Testis (tissue), 5 donors: Measurements from ENCODE around the gene MTHFR. TPM values are rescaled to one million over a fixed set of nuclear protein-coding genes. Genes with fewer than 3 reads are reported as not detected.
A peak's percentile ranks its signal among the peaks of the same experiment; 100 is the strongest.

Experiments used
- DNase-seq: peaks from one replicate; pipeline ENCODE4 v3.0.0-alpha.2; 2019
- H3K27ac ChIP-seq, 2 donors: fragments of 200-600 bp; sonication (generic); one replicate each; pipeline ENCODE4 v1.5.1; 2019
- H3K27me3 ChIP-seq: fragments of 200-600 bp; sonication (generic); one replicate; pipeline ENCODE4 v1.5.1; 2019
- H3K36me3 ChIP-seq: fragments of 200-600 bp; sonication (generic); one replicate; pipeline ENCODE4 v1.5.1; 2017; ENCODE audit warnings: low read depth; ENCODE audit errors: missing control alignments
- H3K4me1 ChIP-seq: fragments of 200-600 bp; sonication (generic); one replicate; pipeline ENCODE4 v1.5.1; 2019
- H3K4me3 ChIP-seq, 2 donors: fragments of 200-600 bp; sonication (generic); one replicate each; pipeline ENCODE4 v1.5.1; 2017 to 2019
- H3K9me3 ChIP-seq: fragments of 200-600 bp; sonication (generic); one replicate; pipeline ENCODE4 v1.5.1; 2017
- POLR2A ChIP-seq: fragments of 450-650 bp; IDR thresholded peaks from one replicate; pipeline ENCODE4 v1.6.1; 2017; ENCODE audit warnings: antibody characterized with exemption, mild to moderate bottlenecking, moderate library complexity
- WGBS, 2 donors: methylation state at CpG; one replicate each; pipeline ENCODE4 v1.1.5; 2018; 5-methylcytosine and 5-hydroxymethylcytosine counted together
- intact Hi-C: fragments of 100-400 bp; cut with DNase I; formaldehyde crosslinking; loops from one replicate; pipeline ENCODE4 v1.15.1; 2023; ENCODE audit warnings: low total_unique reads
- long read RNA-seq, 2 donors: transcript quantifications; one replicate each; lab custom pipeline, GENCODE V29; 2026
- polyA plus RNA-seq: library from polyadenylated mRNA; stranded (reverse); fragments of 350-450 nt; fragmentation: Illumina TruSeq; extraction: RNeasy Lipid Tissue Mini Kit (QIAGEN cat#74804); gene quantifications from one replicate; pipeline ENCODE4 v1.2.3, GENCODE V29; 2014; ENCODE audit warnings: low read depth, low replicate concordance; ENCODE audit not compliant: insufficient read depth
- total RNA-seq, 2 donors: library from RNA; depleted of rRNA; stranded (reverse); fragments of >200 nt; gene quantifications; one replicate each; pipeline ENCODE4 v1.2.3, GENCODE V29; 2016
- TF ChIP-seq, protein P1 (sequence below), 3 experiments: fragments of 450-650 bp in 2 of 3; fragments of 200-600 bp in 1 of 3; sonication (generic) in 1 of 3; IDR thresholded peaks; one replicate each; pipeline ENCODE4 v1.5.1; 2016 to 2019; ENCODE audit warnings: antibody characterized with exemption in 3 of 3, mild to moderate bottlenecking in 2 of 3, moderate library complexity in 1 of 3

MTHFR gene
- total RNA-seq, result 10 to 100 TPM; 68.3 to 78.3 TPM
- polyA plus RNA-seq, result 30.4 TPM
- long read RNA-seq, donor 1, partial matches to known transcripts, result 0 of 2 reads
- long read RNA-seq, donor 1, other reads (novel, unspliced or antisense), result 0 of 2 reads
- long read RNA-seq, donor 2, full-length matches to known transcripts, result 1 of 14 reads
- long read RNA-seq, donor 2, partial matches to known transcripts, result 13 of 14 reads
- long read RNA-seq, donor 2, other reads (novel, unspliced or antisense), result 0 of 14 reads

GRCh38 chr1:11805422-11806306 is at the start of gene MTHFR, which contains the start of gene CLCN6:
TSS of gene MTHFR (minus strand) at chr1:11805964. CDS start at chr1:11803116, 2,848 bp downstream.
TSS of gene CLCN6 (plus strand) at chr1:11806191. CDS start at chr1:11806263, 72 bp downstream.
- TF ChIP-seq, protein P1, sequence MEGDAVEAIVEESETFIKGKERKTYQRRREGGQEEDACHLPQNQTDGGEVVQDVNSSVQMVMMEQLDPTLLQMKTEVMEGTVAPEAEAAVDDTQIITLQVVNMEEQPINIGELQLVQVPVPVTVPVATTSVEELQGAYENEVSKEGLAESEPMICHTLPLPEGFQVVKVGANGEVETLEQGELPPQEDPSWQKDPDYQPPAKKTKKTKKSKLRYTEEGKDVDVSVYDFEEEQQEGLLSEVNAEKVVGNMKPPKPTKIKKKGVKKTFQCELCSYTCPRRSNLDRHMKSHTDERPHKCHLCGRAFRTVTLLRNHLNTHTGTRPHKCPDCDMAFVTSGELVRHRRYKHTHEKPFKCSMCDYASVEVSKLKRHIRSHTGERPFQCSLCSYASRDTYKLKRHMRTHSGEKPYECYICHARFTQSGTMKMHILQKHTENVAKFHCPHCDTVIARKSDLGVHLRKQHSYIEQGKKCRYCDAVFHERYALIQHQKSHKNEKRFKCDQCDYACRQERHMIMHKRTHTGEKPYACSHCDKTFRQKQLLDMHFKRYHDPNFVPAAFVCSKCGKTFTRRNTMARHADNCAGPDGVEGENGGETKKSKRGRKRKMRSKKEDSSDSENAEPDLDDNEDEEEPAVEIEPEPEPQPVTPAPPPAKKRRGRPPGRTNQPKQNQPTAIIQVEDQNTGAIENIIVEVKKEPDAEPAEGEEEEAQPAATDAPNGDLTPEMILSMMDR (IDR thresholded peaks at IDR 0.05), result peak in 1 of 3 experiments; percentile 9
- peak; percentile 87 for TF ChIP-seq POLR2A
- DNase-seq, result peak; percentile 100
- peak within 1 kb of the TSS; percentile 95 to 98 for H3K27ac ChIP-seq
- peaks cover 24% of the 10 kb centered on the region for H3K4me1 ChIP-seq
- H3K36me3 ChIP-seq, result no peaks in the 10 kb centered on the region
- peak within 1 kb of the TSS; percentile 67 to 69 for H3K4me3 ChIP-seq
- intact Hi-C loops, result loop anchor here (10.0 kb wide), 1 partner anchor 71 kb away; the partner anchor contains the start of gene AGTRAP
- H3K9me3 ChIP-seq, result no peaks in the 10 kb centered on the region
- no peaks in the 10 kb centered on the region for H3K27me3 ChIP-seq
- WGBS, 2 donors, result 1% methylated on average over 39 to 57 of the region's 72 CpGs

GRCh38 chr1:11855430-11855829 is 49.7 kb upstream of the MTHFR start:
- intact Hi-C loops, result no loop called here
- 82 to 83% methylated on average over 8 of the region's 8 CpGs for whole genome bisulfite sequencing, 2 donors

DNA sequence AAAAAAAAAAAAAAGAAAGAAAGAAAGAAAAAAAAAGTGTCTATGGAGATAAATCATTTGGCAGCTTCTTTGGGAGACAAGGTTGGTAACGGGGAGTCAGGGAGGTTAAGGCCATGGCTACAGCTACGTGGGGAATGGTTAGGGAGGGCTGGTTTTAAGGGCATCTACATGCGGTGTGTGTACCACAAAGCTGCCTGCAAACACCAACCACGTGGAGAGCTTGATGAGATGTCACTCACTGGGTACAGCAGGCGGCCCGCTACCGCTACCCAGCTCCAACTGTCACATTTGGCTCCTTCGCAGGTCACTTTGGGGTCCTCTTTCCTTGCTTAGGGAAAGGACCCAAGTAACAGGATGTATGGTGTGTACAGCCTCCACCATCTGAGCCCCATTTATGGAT is 48.8 kb upstream of the MTHFR start:
- DNase-seq, result no peak
- Histone ChIP-seq H3K9me3 (no peaks in the 10 kb centered on the region), H3K27me3 (peaks cover 7% of the 10 kb centered on the region), H3K4me3 (no peak overlapping the region), H3K36me3 (no peaks in the 10 kb centered on the region), H3K27ac (no peak overlapping the region), H3K4me1 (peaks cover 8% of the 10 kb centered on the region)
- WGBS, 2 donors, result 47 to 53% methylated on average over 8 of the region's 8 CpGs
- intact Hi-C loops, result no loop called here
- TF ChIP-seq, protein P1 (IDR thresholded peaks at IDR 0.05), result no peak
- TF ChIP-seq POLR2A, result no peak

More at GRCh38 chr1:11855430-11855829, 49.7 kb upstream of the MTHFR start:
- Histone ChIP-seq H3K27ac (no peak overlapping the region), H3K4me1 (peaks cover 8% of the 10 kb centered on the region), H3K9me3 (no peaks in the 10 kb centered on the region), H3K27me3 (peaks cover 7% of the 10 kb centered on the region), H3K36me3 (no peaks in the 10 kb centered on the region), H3K4me3 (no peak overlapping the region)
- no peak for TF ChIP-seq POLR2A
- TF ChIP-seq, protein P1 (IDR thresholded peaks at IDR 0.05), result no peak
- DNase-seq, result no peak

- WGBS, 2 donors, result 66 to 80% methylated on average over 7 of the region's 7 CpGs
- Histone ChIP-seq H3K27me3 (no peaks in the 10 kb centered on the region), H3K27ac (no peak overlapping the region), H3K4me3 (no peak overlapping the region), H3K4me1 (no peaks in the 10 kb centered on the region), H3K36me3 (no peaks in the 10 kb centered on the region), H3K9me3 (no peaks in the 10 kb centered on the region)
- intact Hi-C loops, result no loop called here
- TF ChIP-seq POLR2A, result no peak
- TF ChIP-seq, protein P1 (IDR thresholded peaks at IDR 0.05), result no peak
- DNase-seq, result peak; percentile 33
These were observed 45.4 kb upstream of the MTHFR start for GRCh38 chr1:11851180-11851579.
